Upper lobe of left lung (tissue), 4 donors: Measurements from ENCODE around the gene PHLPP2.

Experiments
- CTCF ChIP-seq, 6 experiments: fragments of 450-650 bp in 4 of 6; fragments of 200-600 bp in 2 of 6; sonication (generic) in 2 of 6; IDR thresholded peaks; one replicate each; pipeline ENCODE4 v1.5.1; 2016 to 2019; ENCODE audit warnings: antibody characterized with exemption in 6 of 6
- POLR2A ChIP-seq, 4 donors: fragments of 450-650 bp; IDR thresholded peaks; one replicate each; pipeline ENCODE4 v1.5.1; 2016 to 2017; ENCODE audit warnings: antibody characterized with exemption in 4 of 4, mild to moderate bottlenecking in 2 of 4
- POLR2AphosphoS5 ChIP-seq, 2 donors: sonication (generic); formaldehyde crosslinking; IDR thresholded peaks; one replicate each; pipeline ENCODE4 v1.5.1; 2017; ENCODE audit warnings: antibody characterized with exemption in 2 of 2

GRCh38 chr16:71635632-71636031, 88.9 kb downstream of the PHLPP2 start:
- no peak for TF ChIP-seq POLR2A (IDR thresholded peaks at IDR 0.05)
- TF ChIP-seq CTCF (IDR thresholded peaks at IDR 0.05), result no peak
- TF ChIP-seq POLR2AphosphoS5 (IDR thresholded peaks at IDR 0.05), result no peak
